ENCODE data around the gene SPDL1. TPM values are rescaled to one million over a fixed set of nuclear protein-coding genes. Genes with fewer than 3 reads are reported as not detected.

Gene SPDL1
- total and polyA plus RNA-seq, 8 donors = 4.8 to 140 (median 6.2) TPM

GRCh38 chr5:169580964-169581363, 2.6 kb upstream of the SPDL1 start:
- peaks cover 3 to 22% (median 14%) of the 10 kb centered on the region in 4 donors for H3K4me1 ChIP-seq
- H3K36me3 ChIP-seq = no peaks in the 10 kb centered on the region
- WGBS, 5 donors = 72 to 76% (median 73%) methylated on average over 5 of the region's 5 CpGs
- no peak overlapping the region for H3K27ac ChIP-seq
- no peaks in the 10 kb centered on the region for H3K27me3 ChIP-seq
- no peak for DNase-seq
- H3K9me3 ChIP-seq = no peaks in the 10 kb centered on the region
- no peak overlapping the region for H3K4me3 ChIP-seq
- no peak for TF ChIP-seq CTCF (IDR thresholded peaks at IDR 0.05)
- TF ChIP-seq POLR2A (IDR thresholded peaks at IDR 0.05) = no peak
- no peak for TF ChIP-seq EP300 (IDR thresholded peaks at IDR 0.05)
- no peak for TF ChIP-seq POLR2AphosphoS5 (IDR thresholded peaks at IDR 0.05)
- intact Hi-C loops (cut with DNase I; ENCODE audit: low total_unique reads) = loop anchor here (10.0 kb wide), 1 partner anchor 896 kb away; no protein-coding TSS in a partner anchor

GRCh38 chr5:169581580-169582227, 1.9 kb upstream of the SPDL1 start:
- no peaks in the 10 kb centered on the region for H3K9me3 ChIP-seq
- WGBS, 5 donors = 17 to 24% (median 19%) methylated on average over 6 of the region's 6 CpGs
- H3K4me3 ChIP-seq = no peak overlapping the region
- intact Hi-C loops (cut with DNase I; ENCODE audit: low total_unique reads) = loop anchor here (10.0 kb wide), 1 partner anchor 897 kb away; no protein-coding TSS in a partner anchor
- TF ChIP-seq CTCF (IDR thresholded peaks at IDR 0.05) (peak in 5 of 7 experiments; percentile 48 to 92 (median 76)), POLR2A (IDR thresholded peaks at IDR 0.05) (no peak), POLR2AphosphoS5 (IDR thresholded peaks at IDR 0.05) (peak in 1 of 3 donors; percentile 33)
- H3K36me3 ChIP-seq = no peaks in the 10 kb centered on the region
- peaks cover 3 to 22% (median 14%) of the 10 kb centered on the region in 4 donors for H3K4me1 ChIP-seq
- peak; percentile 55 to 78 for DNase-seq
- H3K27ac ChIP-seq = no peak overlapping the region
- H3K27me3 ChIP-seq = no peaks in the 10 kb centered on the region

GRCh38 chr5:169583101-169583423, 511 bp upstream of the SPDL1 start:
- no peaks in the 10 kb centered on the region for H3K9me3 ChIP-seq
- 2 to 4% (median 3%) methylated on average over 7 of the region's 7 CpGs for WGBS, 5 donors
- DNase-seq = no peak
- TF ChIP-seq EP300 (IDR thresholded peaks at IDR 0.05) (no peak), POLR2A (IDR thresholded peaks at IDR 0.05) (no peak), POLR2AphosphoS5 (IDR thresholded peaks at IDR 0.05) (no peak), CTCF (IDR thresholded peaks at IDR 0.05) (no peak)
- peaks cover 0 to under 1% (median 0%) of the 10 kb centered on the region in 4 donors for H3K36me3 ChIP-seq
- intact Hi-C loops (cut with DNase I; ENCODE audit: low total_unique reads) = loop anchor here (10.0 kb wide), 1 partner anchor 898 kb away; no protein-coding TSS in a partner anchor
- H3K4me1 ChIP-seq = peaks cover 3 to 22% (median 14%) of the 10 kb centered on the region in 4 donors
- no peaks in the 10 kb centered on the region for H3K27me3 ChIP-seq
- peak overlapping the region; percentile 52 to 86 (median 83) for H3K27ac ChIP-seq
- H3K4me3 ChIP-seq = peak overlapping the region; percentile 68 to 85 (median 76)

- peak overlapping the region in 2 of 4 donors; percentile 80 to 85 for H3K4me3 ChIP-seq
Measured at GRCh38 chr5:169584998-169585451, 1.5 kb downstream of the SPDL1 start.

More at GRCh38 chr5:169584998-169585451, 1.5 kb downstream of the SPDL1 start:
- DNase-seq = no peak
- 49 to 68% (median 62%) methylated on average over 4 to 5 of the region's 5 CpGs for WGBS, 5 donors
- intact Hi-C loops (cut with DNase I; ENCODE audit: low total_unique reads) = loop anchor here (10.0 kb wide), 1 partner anchor 900 kb away; no protein-coding TSS in a partner anchor
- Histone ChIP-seq H3K36me3 (peaks cover 0 to 20% (median 17%) of the 10 kb centered on the region in 4 donors), H3K4me1 (peaks cover 3 to 22% (median 14%) of the 10 kb centered on the region in 4 donors), H3K27ac (no peak overlapping the region), H3K27me3 (no peaks in the 10 kb centered on the region), H3K9me3 (no peaks in the 10 kb centered on the region)
- TF ChIP-seq CTCF (IDR thresholded peaks at IDR 0.05) (no peak), POLR2A (IDR thresholded peaks at IDR 0.05) (no peak), EP300 (IDR thresholded peaks at IDR 0.05) (no peak), POLR2AphosphoS5 (IDR thresholded peaks at IDR 0.05) (no peak)

Measured in stomach (tissue), 9 donors.